Non-pigmented ciliary epithelial cell (primary cell): ENCODE data around the gene TENM4.
A peak's percentile ranks its signal among the peaks of the same experiment; 100 is the strongest.

Experiments
- DNase-seq: peaks from one replicate; pipeline ENCODE4 v3.0.0-alpha.2; 2010; ENCODE audit warnings: low read depth

Gene TENM4

DNA sequence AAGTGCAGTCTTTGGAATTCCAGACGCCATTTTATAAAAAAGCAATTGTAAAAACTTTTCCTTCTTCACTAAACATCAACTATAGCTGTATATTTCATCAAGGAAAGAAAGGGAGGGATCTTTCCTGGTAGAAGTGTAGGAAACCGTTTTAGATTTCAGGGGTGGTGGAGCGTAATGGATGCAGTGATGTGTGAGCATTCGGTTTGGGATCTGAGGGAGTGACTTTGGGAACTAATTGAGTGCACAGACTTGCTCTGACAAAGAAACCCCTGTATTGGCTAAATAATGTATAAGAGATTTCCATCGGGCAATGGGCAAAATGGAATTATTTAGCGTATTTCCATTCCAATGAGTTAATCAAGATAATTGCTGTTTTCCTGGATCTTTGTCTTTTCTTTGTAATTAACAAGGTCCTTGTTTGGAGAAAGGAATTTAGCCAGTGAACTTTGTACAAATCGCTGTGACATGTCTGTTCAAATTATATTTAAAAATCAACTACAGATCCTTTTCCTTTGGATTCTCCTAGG lies 741.2 kb downstream of the TENM4 start:
- no peak for DNase-seq

DNA sequence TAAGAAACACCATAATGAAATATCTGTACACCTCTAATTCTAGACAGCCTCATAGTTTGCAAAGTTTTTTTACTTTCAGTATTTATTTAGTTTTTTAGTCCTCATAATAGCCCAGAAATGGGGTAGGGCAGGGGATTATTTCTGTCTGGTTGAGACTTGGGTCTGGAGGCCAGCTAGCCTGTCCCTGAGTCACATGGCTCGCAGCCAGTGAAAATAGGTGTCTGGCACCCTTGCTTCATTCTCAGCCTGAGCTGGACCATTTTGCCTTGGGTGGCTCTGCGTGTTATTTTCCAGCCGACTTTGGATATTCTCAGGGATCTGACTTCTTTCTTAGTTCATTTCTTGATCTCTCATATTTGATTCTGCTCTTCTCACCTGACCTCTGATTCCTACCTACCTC lies 742.2 kb downstream of the TENM4 start:
- DNase-seq = peak; percentile 44

DNA sequence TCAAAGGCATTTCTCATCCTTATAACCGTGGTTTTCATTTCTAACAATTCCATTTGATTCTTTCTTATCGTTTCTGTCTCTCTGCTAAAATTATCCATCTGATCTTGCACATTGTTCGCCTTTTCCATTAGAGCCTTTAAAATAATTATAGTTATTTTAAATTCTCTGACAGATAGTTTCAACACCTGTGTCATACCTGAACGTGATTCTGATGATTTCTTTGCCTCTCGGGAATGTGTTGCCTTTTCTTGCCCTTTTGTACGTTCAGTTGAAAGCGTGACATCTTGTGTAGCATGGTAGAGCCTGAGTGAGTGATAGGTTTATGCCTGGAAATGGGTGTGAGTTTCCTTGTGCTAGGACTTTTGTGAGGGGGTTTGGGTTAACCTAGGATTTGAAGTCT lies 744.7 kb downstream of the TENM4 start:
- DNase-seq = no peak

DNA sequence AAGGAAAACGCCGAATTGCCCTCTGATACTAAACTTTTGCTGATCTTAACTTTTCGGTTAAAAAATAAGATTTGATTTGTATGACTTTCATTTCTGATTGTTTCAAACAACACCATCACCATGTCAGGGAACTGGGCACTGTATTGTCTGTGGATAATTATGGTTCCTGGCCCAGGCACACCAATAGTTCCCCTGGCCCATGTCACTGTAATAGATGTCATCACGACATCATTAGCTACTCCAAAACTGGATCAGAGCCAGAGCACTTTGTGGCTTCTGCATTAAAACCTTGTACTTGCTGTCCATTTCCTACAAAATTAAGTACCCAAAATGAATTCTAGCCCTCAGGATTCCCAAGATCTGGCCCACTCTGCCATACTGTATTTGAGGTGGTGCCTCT lies 746.7 kb downstream of the TENM4 start:
- no peak for DNase-seq

DNA sequence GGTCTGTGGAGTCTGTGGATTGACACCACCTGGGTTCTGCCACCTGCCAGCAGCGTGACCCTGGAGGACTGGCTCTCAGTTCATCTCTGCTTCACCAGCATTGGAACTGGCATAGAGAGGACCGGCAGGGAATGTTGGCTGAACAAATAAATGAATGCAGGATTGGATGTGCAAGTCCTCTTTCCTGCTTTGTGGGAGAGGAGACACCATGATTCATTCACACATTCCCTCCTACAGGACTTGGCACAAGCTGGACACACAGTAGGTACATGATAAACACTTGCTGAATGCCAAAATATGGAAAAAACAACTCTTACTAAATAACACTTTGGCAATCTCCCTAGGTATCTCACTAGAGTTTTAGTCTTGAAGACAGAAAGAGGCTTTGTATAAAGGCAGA lies 749.6 kb downstream of the TENM4 start:
- no peak for DNase-seq

DNA sequence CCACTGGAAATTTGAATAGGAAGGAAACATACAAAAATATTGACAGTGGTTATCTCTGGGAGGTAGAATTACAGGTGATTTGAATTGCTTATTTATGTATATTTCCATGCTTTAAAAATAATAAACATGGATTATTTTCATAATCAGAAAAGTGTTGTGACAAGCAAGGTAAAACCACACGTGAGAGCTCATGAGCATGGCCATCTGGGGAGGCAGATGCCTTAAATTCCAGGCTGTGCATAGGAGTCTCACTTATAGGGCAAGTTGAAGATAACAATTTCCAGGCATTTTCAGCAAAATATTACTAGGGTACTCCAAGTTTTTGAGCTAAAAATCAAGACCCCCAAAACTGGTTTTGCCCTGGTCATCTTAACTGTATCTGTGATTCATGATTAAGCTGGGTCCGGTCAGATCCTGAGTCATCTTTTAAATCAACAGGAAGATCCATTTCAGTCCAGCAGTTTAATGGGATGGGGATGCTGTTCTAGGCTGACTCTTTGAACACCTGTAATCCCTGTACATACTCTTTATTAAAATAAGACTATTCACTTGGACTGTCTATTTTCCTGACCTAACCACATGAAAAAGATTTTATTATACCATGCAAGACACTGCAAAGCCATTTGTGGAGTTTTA lies 750.4 kb downstream of the TENM4 start:
- no peak for DNase-seq

DNA sequence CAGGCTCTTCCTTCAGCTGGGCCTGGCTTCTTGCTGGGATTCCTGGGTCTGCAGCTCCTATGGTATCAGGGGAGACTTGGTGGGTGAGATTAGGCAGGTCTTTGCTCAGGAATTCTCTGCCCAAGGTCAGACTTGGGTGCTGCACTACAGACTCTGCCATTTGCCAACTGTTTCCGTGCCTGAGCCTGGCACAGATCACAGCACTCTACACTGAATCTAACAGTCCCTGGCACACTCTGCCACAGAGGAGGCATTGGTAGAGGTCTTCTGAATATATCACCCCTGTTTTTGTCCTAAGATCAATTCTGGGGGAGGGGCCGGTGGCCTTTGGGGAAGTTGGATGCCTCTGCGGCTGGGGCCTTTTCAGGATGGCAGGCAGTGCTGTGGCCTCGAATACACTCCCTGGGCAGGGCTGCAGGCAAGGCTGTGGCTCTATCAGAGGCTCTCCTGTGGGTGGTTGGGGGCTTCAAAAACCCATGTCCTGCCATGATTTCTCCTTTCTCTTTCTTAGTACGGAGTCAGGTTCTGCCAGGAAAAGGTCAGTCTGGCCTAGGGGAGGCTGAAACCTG lies 751.2 kb downstream of the TENM4 start:
- DNase-seq = no peak

DNA sequence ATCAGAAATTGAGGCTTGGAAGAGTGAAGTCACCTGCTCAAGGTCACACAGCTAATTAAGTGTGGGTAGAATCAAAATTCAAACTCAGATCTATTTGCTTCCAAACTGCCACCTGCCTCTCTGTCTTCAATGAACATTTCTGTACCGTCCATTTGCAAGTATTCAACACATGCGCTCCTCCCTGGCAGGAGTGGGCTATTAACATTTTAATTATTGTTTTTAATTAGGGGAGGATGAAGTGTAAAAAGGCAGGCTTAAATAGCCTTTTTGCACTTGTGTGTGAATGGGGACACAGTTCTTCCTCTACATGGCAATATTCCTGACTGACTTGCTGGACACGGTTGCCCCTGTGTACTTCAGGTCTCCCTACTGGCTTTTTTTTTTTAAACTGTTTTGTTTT lies 751.7 kb downstream of the TENM4 start:
- DNase-seq = no peak

DNA sequence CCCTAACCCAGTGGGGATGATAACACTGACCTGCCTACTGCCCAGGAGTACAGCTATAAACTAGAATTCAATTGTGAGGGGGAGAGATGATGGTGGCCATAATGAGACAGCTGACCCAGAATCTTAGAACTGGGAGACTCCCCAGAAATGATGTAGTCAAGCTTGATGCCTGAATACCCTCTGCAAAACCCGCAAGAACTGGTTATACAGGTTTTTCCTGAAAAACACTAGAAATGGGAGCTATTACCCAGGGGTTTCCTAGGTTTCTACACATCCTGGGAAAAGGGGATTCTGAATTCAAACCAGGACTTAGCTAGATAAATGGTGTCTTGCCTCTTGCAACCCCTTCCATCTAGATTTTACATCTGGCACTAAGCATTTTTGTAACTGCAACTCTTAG lies 752.4 kb downstream of the TENM4 start:
- DNase-seq = no peak

DNA sequence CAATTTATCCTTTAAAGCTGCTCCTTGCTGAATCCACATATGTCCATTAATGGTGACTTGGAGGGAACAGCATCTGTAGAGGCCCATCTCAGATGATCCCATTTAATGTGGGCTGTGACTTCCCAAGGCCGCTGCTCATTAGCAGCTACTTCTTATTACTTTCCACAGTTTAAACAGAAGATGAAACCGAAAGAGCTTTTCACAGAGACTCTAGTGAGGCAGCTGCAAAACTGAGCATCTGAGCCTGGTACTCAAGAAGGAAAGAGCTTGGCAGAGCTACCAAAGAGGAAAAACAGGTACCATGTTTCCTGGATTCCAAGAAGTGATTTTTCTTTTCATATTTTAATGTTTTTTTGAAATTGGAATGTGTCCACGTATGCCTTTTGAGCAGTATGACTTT lies 755.7 kb downstream of the TENM4 start:
- DNase-seq = no peak

DNA sequence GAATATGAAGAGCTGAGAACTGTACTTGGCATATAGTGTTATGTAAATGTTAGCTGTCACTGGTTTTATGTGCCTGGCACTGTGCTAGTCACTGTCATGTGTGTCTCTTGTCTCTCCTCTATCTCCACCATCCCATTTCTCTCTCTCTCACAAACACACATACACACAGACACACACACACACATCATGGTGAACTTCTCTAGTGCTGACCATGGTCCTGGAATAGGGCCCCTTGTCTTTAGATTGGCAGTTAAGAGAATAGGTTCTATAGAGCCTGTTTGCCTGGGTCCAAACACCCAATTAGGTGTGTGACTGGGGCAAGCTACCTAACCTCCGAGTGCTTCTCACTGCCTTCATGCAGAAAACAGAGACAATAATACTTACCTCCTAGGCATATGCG lies 756.5 kb downstream of the TENM4 start:
- no peak for DNase-seq

DNA sequence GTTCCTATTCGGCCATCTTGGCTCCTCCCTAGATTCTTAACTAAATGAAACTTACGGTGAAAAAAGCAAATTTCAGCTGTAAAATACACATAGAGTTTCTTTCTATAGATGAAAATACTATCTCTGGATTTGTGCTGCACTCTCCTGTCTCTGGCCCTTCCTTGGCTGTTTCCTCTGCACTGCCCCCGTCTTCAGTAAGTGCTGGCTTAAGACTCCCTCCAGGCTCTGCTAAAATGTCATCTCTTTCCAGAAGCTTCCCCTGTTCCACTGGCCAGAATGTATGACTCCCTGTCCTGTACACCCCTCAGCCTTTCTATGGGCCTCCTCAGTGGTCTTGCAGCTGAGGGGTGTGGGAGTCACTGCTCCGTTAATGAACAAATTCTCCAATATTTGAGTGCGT lies 757.1 kb downstream of the TENM4 start:
- no peak for DNase-seq

DNA sequence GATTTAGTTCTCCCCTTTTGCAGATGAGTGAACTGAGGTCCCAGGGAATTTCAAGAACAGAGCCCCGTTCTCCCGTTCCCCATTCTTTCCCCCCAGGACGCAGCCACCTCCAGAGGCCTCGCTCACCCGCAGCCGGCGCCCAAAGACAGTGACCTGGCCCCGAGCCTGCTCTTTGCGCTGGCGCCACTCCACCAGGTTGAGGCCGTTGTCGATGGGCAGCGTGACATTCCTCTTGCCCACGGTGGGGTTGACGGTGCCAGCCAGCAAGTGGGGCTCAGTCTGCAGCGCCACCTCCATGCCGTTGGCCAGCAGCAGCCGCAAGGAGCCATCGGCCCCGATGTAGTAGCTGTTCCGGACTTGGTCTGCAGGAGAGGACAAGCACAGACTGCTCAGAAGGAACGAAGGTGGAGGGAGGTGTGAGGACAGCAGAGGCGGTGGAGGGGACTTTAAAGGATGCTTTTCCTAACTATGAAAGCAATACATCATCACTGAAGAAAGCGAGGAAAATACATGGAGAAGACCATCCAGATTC lies 764.7 kb downstream of the TENM4 start:
- DNase-seq = no peak

DNA sequence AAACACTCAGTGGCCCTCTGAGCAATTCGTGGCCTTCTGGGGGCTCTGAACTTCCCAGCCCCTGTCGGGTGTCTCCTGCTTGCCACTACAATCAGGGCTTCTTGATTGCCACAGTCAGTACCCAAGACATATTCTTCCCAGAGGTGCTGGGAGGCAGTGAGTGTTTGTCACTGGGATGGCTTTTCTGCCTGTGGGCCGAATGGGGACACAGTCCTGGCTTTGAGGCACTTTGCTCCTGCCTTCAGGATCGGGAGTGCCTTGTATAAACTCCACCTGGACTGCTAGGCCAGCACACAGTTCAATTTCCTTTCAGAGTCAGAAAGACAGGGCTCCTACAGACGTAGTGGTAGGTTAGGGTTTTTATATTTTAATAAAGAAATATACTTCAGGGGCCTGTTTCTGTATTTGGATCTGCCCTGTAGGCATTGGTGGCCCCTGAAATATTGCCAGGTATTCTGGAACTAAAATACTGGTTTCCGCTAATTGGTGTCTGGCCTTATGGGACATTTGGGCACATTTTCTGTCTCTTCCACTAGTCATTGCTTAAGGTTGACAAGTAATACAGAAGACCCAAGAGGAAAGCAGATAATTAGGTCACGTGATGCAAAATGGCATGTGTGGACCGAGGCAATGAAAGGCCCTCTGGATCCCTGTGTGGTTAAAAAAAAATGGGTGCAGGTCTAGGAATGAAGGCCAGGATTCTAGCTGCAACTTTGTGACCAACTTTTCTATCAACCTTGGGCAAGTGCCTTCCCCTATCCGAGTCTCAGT lies 767.8 kb downstream of the TENM4 start:
- DNase-seq = no peak

DNA sequence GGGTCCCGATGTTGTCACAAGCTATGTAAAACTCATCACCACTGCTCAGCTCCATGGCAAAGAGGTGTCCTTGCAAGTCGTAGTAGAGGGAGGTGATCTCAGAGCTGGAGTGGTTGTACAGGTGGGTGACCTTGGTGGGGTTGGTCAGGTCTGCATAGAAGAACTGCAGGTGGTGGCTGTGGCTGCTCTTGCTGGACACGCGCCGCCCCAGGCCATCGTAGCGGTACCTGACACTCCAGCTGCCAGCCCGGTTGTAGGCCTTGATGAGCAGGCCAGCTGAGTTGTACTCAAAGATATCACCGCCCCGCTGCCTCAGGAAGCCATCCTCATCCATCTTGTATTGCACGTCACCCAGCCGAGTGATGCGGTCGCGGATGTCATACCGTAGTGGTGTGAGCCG lies 771.6 kb downstream of the TENM4 start:
- DNase-seq = no peak

DNA sequence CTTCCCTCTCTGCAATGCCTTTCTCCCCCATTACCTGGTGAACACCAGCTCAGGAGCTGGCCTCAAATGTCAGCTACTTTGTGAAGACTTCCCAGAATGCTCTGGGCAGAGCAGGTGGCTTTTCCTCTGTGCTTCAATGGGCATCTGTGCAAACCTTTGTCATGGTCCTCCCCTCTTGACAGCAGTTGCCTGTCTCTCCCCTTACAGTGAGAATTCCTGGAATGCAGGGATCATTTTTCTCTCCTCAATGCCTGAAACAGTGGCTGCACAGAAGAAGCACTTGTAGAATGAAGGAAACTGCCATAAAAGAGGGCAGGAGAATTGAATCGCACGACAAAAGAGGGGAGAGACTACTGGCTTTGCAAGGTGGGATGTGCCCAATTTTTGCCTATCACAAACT lies 773.4 kb downstream of the TENM4 start:
- no peak for DNase-seq

DNA sequence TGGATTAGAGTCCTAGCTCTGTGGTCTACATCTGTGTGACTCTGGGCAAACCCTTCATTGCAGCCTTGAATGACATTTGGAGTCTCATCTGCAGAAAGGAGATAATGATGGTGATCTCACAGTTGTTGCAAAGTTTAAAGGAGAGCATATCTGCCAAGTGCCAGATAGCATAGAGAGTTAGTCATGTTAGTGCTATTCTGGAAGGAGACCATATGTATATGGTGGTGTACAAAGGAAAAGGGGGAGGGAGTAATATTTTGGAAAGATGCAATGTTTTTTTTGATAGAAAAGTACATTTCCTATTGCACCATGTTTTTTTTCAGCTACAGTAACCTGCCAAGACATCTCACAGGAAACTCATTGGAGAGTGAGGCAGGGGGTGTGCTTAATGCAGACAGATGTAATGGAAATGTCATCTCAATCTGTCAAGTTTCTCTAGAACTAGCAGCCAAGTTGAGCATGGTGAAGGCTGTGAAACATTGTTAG lies 774.1 kb downstream of the TENM4 start:
- no peak for DNase-seq

DNA sequence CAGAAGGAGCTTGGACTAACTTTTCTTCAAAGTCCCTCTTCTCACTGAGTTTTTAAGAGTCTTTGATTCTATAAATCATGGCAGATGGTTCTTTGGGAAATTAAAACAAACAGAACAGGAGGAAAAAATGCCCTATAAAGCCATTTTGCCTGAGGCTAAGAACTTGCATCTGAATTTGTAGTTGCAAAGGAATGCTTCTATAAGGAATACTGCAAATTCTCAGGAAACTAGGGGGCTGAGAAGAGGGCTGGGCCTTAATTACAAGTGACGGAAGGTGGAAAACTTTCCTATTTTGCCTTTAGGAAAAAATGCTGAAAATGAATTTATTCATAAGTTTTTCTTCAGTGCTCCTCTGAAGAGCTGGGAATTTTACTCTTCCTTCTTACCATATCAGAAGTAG lies 776.2 kb downstream of the TENM4 start:
- DNase-seq = no peak

DNA sequence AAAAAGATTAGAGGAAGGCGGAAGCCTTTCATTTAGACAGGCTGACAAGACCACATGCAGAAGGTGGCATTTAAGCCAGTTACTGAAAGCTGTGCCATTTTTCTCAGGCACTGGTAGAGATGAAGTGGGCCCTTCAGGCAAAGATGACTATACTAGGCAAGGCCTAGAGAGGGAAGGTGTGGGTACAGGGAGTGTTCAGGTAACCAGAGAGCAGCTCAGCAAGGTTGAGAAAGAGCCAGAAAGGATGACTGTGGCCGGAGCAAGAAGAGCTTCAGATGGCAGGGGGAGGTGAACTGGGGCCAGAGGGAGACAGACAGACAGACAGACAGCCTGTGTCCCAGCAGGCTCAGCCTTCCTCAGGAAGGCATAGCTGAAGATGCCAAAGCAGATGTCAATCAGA lies 778.0 kb downstream of the TENM4 start:
- DNase-seq = no peak

DNA sequence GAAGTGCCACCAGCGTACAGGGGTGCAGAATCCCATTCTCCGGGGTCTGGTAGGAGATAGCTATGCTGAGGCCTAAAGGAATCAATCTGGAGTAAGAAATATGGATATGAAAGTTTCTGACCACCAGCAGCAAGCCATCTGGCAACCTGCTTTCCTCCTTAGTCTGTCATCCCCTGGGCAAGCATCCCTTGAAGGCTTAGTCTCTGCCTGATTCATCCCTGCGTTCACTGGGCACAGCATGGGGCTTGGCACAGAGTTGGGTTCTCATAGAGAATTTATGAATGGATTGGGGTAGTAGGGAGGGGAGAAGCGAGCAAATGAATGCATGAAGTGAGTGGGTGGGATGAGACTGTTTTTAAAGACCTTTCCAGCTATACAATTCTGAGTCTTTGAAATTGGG lies 780.4 kb downstream of the TENM4 start:
- no peak for DNase-seq

DNA sequence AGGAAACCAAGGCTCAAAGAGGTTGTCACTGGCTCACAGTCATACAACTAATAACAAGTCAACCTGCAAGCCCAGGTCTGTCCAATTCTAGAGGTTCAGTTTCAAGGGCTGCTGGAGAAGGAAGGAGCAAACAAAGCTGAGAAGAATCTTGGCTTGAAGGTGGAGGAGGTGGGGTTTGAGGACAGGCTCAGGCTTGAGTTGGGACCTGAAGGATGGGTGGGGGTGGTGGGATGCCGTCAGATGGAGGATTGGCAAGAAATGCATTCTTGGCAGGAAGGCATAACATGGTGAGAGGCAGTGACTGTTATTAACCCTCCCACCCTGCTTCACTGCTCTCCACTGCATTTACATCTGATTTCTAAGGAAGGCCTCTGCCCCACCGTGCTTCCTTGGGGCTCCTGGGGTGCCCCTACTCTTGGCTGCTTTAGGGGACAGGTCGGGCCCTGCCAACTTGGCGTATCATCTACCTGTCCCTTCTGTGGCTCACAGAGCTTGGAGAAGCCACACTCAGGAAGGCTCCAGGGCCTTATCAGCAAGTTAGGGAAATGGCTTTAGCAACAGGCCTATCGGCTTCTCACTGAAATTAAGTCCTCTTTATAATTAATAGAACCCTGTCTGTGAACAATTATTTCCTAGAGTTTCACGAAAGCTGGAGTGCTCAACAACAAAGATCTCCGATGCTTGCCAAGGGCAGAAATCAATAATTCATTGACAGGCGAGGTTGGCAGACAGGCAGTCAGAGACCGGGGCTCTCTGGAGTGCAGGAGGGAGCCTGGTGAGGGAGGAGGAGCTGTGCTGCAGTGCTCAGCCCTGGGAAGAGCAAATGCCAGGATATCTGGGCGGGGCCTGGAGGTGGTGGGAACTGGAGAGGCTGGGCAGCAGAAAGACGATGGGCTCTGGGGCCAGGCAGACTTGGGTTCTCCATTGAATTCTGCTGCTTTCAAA lies 781.2 kb downstream of the TENM4 start:
- DNase-seq = no peak
